SK-N-SH (cell line): ENCODE results near the gene BRINP1. TPM values are rescaled to one million over a fixed set of nuclear protein-coding genes. Genes with fewer than 3 reads are reported as not detected.

ENCODE experiments used
- CTCF ChIA-PET: fragments of 300-600, 350-600 bp; formaldehyde crosslinking; extraction: SDS; loops from one replicate; lab custom pipeline; 2021; lab: Yijun Ruan, JAX
- POLR2A ChIA-PET: fragments of 350-600 bp; sonication (Branson Sonifier 250); formaldehyde crosslinking; extraction: SDS; loops from one replicate; lab custom pipeline; 2020; ENCODE audit warnings: antibody characterized with exemption, inconsistent platforms; lab: Yijun Ruan, JAX
- DNase-seq: peaks from one replicate; pipeline ENCODE4 v3.0.0; 2012
- H2AFZ ChIP-seq: fragments of 200-600 bp; sonication (generic); 2 replicates; pipeline ENCODE4 v1.8.1; 2016; ENCODE audit warnings: antibody characterized with exemption, mild to moderate bottlenecking, low read depth
- H3F3A ChIP-seq: fragments of 200-600 bp; sonication (generic); replicated peaks from 2 replicates; pipeline ENCODE3; 2016; ENCODE audit warnings: antibody characterized with exemption, mild to moderate bottlenecking; ENCODE audit not compliant: insufficient read depth
- H3K27ac ChIP-seq, 2 experiments: fragments of 200-500 bp in 1 of 2; fragments of 200-600 bp in 1 of 2; sonication (Bioruptor generic) in 1 of 2; sonication (generic), shearing (Covaris generic) in 1 of 2; 2 replicates each; pipeline versions ENCODE4 v1.5.1 to v1.6.1; 2014 to 2016; ENCODE audit warnings: low read depth in 2 of 2, inconsistent platforms in 1 of 2, low read length in 1 of 2, mild to moderate bottlenecking in 1 of 2, mixed read lengths in 1 of 2
- H3K27me3 ChIP-seq: fragments of 200-600 bp; sonication (generic), shearing (Covaris generic); 2 replicates; pipeline ENCODE4 v1.6.1; 2016; ENCODE audit warnings: mixed run types; ENCODE audit not compliant: insufficient read depth
- H3K36me3 ChIP-seq, 2 experiments: fragments of 200-500 bp in 1 of 2; fragments of 200-600 bp in 1 of 2; sonication (Bioruptor generic) in 1 of 2; sonication (generic) in 1 of 2; replicated peaks in 1 of 2; 2 replicates each; pipeline versions ENCODE3 to v1.5.1; 2014 to 2016; ENCODE audit warnings: low read length in 1 of 2, mild to moderate bottlenecking in 1 of 2; ENCODE audit not compliant: insufficient read depth in 2 of 2, control insufficient read depth in 1 of 2
- H3K4me1 ChIP-seq, 2 experiments: fragments of 200-500 bp in 1 of 2; fragments of 200-600 bp in 1 of 2; sonication (Bioruptor generic) in 1 of 2; sonication (generic), shearing (Covaris generic) in 1 of 2; 2 replicates each; pipeline versions ENCODE4 v1.5.1 to v1.6.1; 2014 to 2016; ENCODE audit warnings: low read depth in 1 of 2, low read length in 1 of 2, mixed run types in 1 of 2; ENCODE audit not compliant: insufficient read depth in 2 of 2, control insufficient read depth in 1 of 2
- H3K4me2 ChIP-seq: fragments of 200-600 bp; sonication (generic), shearing (Covaris generic); 2 replicates; pipeline ENCODE4 v1.6.1; 2017; ENCODE audit warnings: mixed run types
- H3K4me3 ChIP-seq, 2 experiments: fragments of 200-500 bp in 1 of 2; fragments of 200-600 bp in 1 of 2; sonication (Bioruptor generic) in 1 of 2; sonication (generic), shearing (Covaris generic) in 1 of 2; 2 replicates each; pipeline versions ENCODE4 v1.5.1 to v1.8.1; 2014 to 2016; ENCODE audit warnings: low read depth in 2 of 2, inconsistent platforms in 1 of 2, low read length in 1 of 2, mild to moderate bottlenecking in 1 of 2, mixed read lengths in 1 of 2, moderate library complexity in 1 of 2
- H3K79me2 ChIP-seq: fragments of 200-600 bp; sonication (generic); 2 replicates; pipeline ENCODE4 v1.8.1; 2017; ENCODE audit warnings: mild to moderate bottlenecking; ENCODE audit not compliant: insufficient read depth
- H3K9ac ChIP-seq: fragments of 200-600 bp; sonication (generic); 2 replicates; pipeline ENCODE4 v1.6.1; 2017; ENCODE audit warnings: mixed run types
- H3K9me2 ChIP-seq: fragments of 200-600 bp; sonication (generic); 2 replicates; pipeline ENCODE4 v1.6.1; 2017; ENCODE audit warnings: mixed run types
- H3K9me3 ChIP-seq: fragments of 200-600 bp; sonication (generic); 2 replicates; pipeline ENCODE4 v1.6.1; 2017; ENCODE audit warnings: mixed run types, mild to moderate bottlenecking, moderate library complexity
- H4K20me1 ChIP-seq: fragments of 200-600 bp; sonication (generic); 2 replicates; pipeline ENCODE4 v1.6.1; 2017; ENCODE audit warnings: mild to moderate bottlenecking, mixed run types; ENCODE audit not compliant: insufficient read depth
- CHD2 ChIP-seq: fragments of 150-350 bp; IDR thresholded peaks from 2 replicates; pipeline ENCODE4 v1.6.1; 2018; ENCODE audit warnings: low read length; ENCODE audit not compliant: partially characterized antibody
- EP300 ChIP-seq, 2 experiments: IDR thresholded peaks; 2 replicates each; pipeline versions ENCODE4 v1.4.0 to v1.6.1; 2012; ENCODE audit warnings: borderline replicate concordance in 1 of 2, low read depth in 1 of 2, low read length in 1 of 2
- FOSL2 ChIP-seq: IDR thresholded peaks from 2 replicates; pipeline ENCODE4 v1.4.0; 2012; ENCODE audit warnings: low read depth, mild to moderate bottlenecking, moderate library complexity, borderline replicate concordance
- FOXM1 ChIP-seq: IDR thresholded peaks from 2 replicates; pipeline ENCODE4 v1.4.0; 2012; ENCODE audit warnings: low read depth, mild to moderate bottlenecking
- JUND ChIP-seq: IDR thresholded peaks from 2 replicates; pipeline ENCODE4 v1.4.0; 2012
- MXI1 ChIP-seq: IDR thresholded peaks from 2 replicates; pipeline ENCODE4 v1.6.1; 2012; ENCODE audit warnings: mild to moderate bottlenecking, low read depth, low read length, improper control_type of control experiment
- POLR2AphosphoS5 ChIP-seq: IDR thresholded peaks from 2 replicates; pipeline ENCODE4 v1.6.1; 2012; ENCODE audit warnings: low read depth, low read length
- RAD21 ChIP-seq: IDR thresholded peaks from 2 replicates; pipeline ENCODE4 v1.6.1; 2012; ENCODE audit warnings: mild to moderate bottlenecking, low read length
- RXRA ChIP-seq: IDR thresholded peaks from 2 replicates; pipeline ENCODE4 v1.4.0; 2012; ENCODE audit warnings: low read depth, mild to moderate bottlenecking, borderline replicate concordance
- TAF1 ChIP-seq: IDR thresholded peaks from 2 replicates; pipeline ENCODE4 v1.6.1; 2012; ENCODE audit warnings: low read depth, mild to moderate bottlenecking, low read length, moderate library complexity, borderline replicate concordance
- TCF12 ChIP-seq: IDR thresholded peaks from 2 replicates; pipeline ENCODE4 v1.4.0; 2012
- TEAD4 ChIP-seq: IDR thresholded peaks from 2 replicates; pipeline ENCODE4 v1.4.0; 2012; ENCODE audit warnings: mild to moderate bottlenecking, borderline replicate concordance; ENCODE audit not compliant: insufficient read depth
- WGBS: methylation state at CpG from one replicate; pipeline ENCODE4 v1.1.6; 2017; ENCODE audit warnings: low lambda C conversion rate; 5-methylcytosine and 5-hydroxymethylcytosine counted together
- polyA plus RNA-seq, 3 experiments: library from polyadenylated mRNA; depleted of rRNA; stranded (reverse); fragments of >200 nt; gene quantifications; 2 replicates each; pipeline ENCODE4 v1.2.3, GENCODE V29; 2012
- TF ChIP-seq, protein P1 (sequence below): fragments of 200-600 bp; sonication (generic); IDR thresholded peaks from 2 replicates; pipeline ENCODE4 v1.6.1; 2017; ENCODE audit warnings: antibody characterized with exemption, mild to moderate bottlenecking, moderate library complexity
- TF ChIP-seq, protein P2 (sequence below): IDR thresholded peaks from 2 replicates; pipeline ENCODE4 v1.4.0; 2012; ENCODE audit warnings: low read depth
- TF ChIP-seq, protein P3 (sequence below): fragments of 150-350 bp; IDR thresholded peaks from 2 replicates; pipeline ENCODE4 v1.6.1; 2017; ENCODE audit warnings: antibody characterized with exemption, low read length, low read depth, borderline replicate concordance
- TF ChIP-seq, protein P4 (sequence below): IDR thresholded peaks from 2 replicates; pipeline ENCODE4 v1.4.0; 2012; ENCODE audit warnings: low read depth, borderline replicate concordance

Gene BRINP1
- polyA plus RNA-seq, 1 of the 3 experiments (the other 2 are of a cell fraction) = 0.41 TPM

DNA sequence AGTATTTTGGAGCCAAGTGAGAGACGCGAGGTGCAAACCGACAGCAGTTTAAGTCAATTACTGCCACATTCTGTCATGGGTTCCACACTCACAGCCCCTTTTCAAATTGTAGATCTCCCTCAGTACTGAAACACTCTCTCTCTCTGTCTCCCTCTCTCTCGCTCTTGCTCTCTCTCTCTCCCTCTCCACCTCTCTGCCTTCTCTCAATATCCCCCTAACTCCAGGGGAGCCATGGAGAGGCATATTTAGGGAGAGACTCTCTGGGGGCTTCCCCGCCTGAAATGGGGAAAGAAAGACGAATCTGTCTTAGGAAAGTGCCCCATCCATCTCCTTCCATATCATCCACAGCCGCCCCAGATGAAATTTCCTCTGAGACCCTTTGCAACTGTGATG is 1.6 kb downstream of the BRINP1 start:
- peaks cover 0 to 10% of the 10 kb centered on the region in 2 experiments; a peak in 1 of 4 replicates for H3K4me1 ChIP-seq
- CTCF ChIA-PET = interaction anchor here (0.6 to 6.6 kb wide), 6 partner anchors 763 to 1197 kb away, joined by 3 to 47 read pairs (median 4); no protein-coding TSS in a partner anchor
- no peaks in the 10 kb centered on the region for H3K36me3 ChIP-seq
- H3K27me3 ChIP-seq = peaks cover 9% of the 10 kb centered on the region; the same call in 1 of the 2 replicates
- DNase-seq = no peak
- WGBS = 74% methylated on average over 7 of the region's 7 CpGs
- no peak overlapping the region for H2AFZ ChIP-seq
- no peaks in the 10 kb centered on the region for H3K9me2 ChIP-seq
- POLR2A ChIA-PET = no interaction called here
- H3K9me3 ChIP-seq = no peaks in the 10 kb centered on the region
- H3K9ac ChIP-seq = no peak overlapping the region
- no peaks in the 10 kb centered on the region for H3K79me2 ChIP-seq
- no peak overlapping the region for H3K4me2 ChIP-seq
- no peak overlapping the region for H3K27ac ChIP-seq
- no peak overlapping the region for H3K4me3 ChIP-seq
- TF ChIP-seq POLR2AphosphoS5 (no peak), RAD21 (no peak), TCF12 (no peak), FOSL2 (no peak), EP300 (IDR thresholded peaks at IDR 0.05; ENCODE audit: borderline replicate concordance in 1 of 2, low read depth in 1 of 2, low read length in 1 of 2) (no peak), RXRA (no peak), FOXM1 (no peak), MXI1 (no peak), TEAD4 (no peak), TAF1 (no peak), CHD2 (no peak), JUND (no peak)
- TF ChIP-seq, protein P1, sequence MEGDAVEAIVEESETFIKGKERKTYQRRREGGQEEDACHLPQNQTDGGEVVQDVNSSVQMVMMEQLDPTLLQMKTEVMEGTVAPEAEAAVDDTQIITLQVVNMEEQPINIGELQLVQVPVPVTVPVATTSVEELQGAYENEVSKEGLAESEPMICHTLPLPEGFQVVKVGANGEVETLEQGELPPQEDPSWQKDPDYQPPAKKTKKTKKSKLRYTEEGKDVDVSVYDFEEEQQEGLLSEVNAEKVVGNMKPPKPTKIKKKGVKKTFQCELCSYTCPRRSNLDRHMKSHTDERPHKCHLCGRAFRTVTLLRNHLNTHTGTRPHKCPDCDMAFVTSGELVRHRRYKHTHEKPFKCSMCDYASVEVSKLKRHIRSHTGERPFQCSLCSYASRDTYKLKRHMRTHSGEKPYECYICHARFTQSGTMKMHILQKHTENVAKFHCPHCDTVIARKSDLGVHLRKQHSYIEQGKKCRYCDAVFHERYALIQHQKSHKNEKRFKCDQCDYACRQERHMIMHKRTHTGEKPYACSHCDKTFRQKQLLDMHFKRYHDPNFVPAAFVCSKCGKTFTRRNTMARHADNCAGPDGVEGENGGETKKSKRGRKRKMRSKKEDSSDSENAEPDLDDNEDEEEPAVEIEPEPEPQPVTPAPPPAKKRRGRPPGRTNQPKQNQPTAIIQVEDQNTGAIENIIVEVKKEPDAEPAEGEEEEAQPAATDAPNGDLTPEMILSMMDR = no peak
- TF ChIP-seq, protein P2, sequence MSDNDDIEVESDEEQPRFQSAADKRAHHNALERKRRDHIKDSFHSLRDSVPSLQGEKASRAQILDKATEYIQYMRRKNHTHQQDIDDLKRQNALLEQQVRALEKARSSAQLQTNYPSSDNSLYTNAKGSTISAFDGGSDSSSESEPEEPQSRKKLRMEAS = no peak
- TF ChIP-seq, protein P3, sequence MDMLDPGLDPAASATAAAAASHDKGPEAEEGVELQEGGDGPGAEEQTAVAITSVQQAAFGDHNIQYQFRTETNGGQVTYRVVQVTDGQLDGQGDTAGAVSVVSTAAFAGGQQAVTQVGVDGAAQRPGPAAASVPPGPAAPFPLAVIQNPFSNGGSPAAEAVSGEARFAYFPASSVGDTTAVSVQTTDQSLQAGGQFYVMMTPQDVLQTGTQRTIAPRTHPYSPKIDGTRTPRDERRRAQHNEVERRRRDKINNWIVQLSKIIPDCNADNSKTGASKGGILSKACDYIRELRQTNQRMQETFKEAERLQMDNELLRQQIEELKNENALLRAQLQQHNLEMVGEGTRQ = no peak
- TF ChIP-seq, protein P4, sequence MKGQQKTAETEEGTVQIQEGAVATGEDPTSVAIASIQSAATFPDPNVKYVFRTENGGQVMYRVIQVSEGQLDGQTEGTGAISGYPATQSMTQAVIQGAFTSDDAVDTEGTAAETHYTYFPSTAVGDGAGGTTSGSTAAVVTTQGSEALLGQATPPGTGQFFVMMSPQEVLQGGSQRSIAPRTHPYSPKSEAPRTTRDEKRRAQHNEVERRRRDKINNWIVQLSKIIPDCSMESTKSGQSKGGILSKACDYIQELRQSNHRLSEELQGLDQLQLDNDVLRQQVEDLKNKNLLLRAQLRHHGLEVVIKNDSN = no peak
- no peaks in the 10 kb centered on the region for H4K20me1 ChIP-seq
- no peaks in the 10 kb centered on the region for H3F3A ChIP-seq
